Brain microvascular endothelial cell (primary cell): Measurements from ENCODE around the gene SASH1.

Experiments used
- DNase-seq: peaks from one replicate; pipeline ENCODE4 v3.0.0-alpha.2; 2020
- H3K27ac ChIP-seq: fragments of 250-450 bp; sonication (Bioruptor Pico); 2 replicates; pipeline ENCODE4 v1.5.1; 2020; ENCODE audit warnings: mild to moderate bottlenecking, moderate library complexity
- H3K27me3 ChIP-seq: fragments of 250-450 bp; sonication (Bioruptor Pico); replicated peaks from 2 replicates; pipeline ENCODE4 v1.5.1; 2020; ENCODE audit warnings: mild to moderate bottlenecking
- H3K36me3 ChIP-seq: fragments of 250-450 bp; sonication (Bioruptor Pico); replicated peaks from 2 replicates; pipeline ENCODE4 v1.5.1; 2020; ENCODE audit warnings: mild to moderate bottlenecking
- H3K4me3 ChIP-seq: 2 replicates; pipeline ENCODE4 v1.5.1; 2011; ENCODE audit warnings: low read depth, mild to moderate bottlenecking, control low read depth, low read length, moderate library complexity
- CTCF ChIP-seq: IDR thresholded peaks from 2 replicates; pipeline ENCODE4 v1.5.1; 2011; ENCODE audit warnings: low read depth, mild to moderate bottlenecking, moderate library complexity, low read length, control low read depth, inconsistent platforms; ENCODE audit errors: missing control alignments
- in situ Hi-C: cut with HindIII; loops from 2 replicates; pipeline ENCODE4 v1.10.0; 2017; ENCODE audit warnings: low sequenced_read_pairs, low pct_ligation_motif_present

Gene SASH1

GRCh38 chr6:148544421-148544820 lies 201.8 kb downstream of the SASH1 start:
- Histone ChIP-seq H3K36me3 (peaks cover 76% of the 10 kb centered on the region), H3K27me3 (no peaks in the 10 kb centered on the region), H3K4me3 (no peak overlapping the region), H3K27ac (no peak overlapping the region)
- DNase-seq: no peak
- in situ Hi-C loops: loop anchor here (25.0 kb wide), 1 partner anchor 282 kb away; no protein-coding TSS in a partner anchor
- TF ChIP-seq CTCF: no peak

GRCh38 chr6:148545901-148546300 lies 203.3 kb downstream of the SASH1 start:
- DNase-seq: no peak
- no peak for TF ChIP-seq CTCF
- in situ Hi-C loops: loop anchor here (25.0 kb wide), 1 partner anchor 284 kb away; no protein-coding TSS in a partner anchor
- Histone ChIP-seq H3K4me3 (no peak overlapping the region), H3K27ac (no peak overlapping the region), H3K27me3 (no peaks in the 10 kb centered on the region), H3K36me3 (peaks cover 61% of the 10 kb centered on the region)

GRCh38 chr6:148547110-148547509 lies 204.5 kb downstream of the SASH1 start:
- in situ Hi-C loops: loop anchor here (25.0 kb wide), 1 partner anchor 285 kb away; no protein-coding TSS in a partner anchor
- H3K4me3 ChIP-seq: no peak overlapping the region
- H3K27me3 ChIP-seq: no peaks in the 10 kb centered on the region
- no peak for TF ChIP-seq CTCF
- H3K36me3 ChIP-seq: peaks cover 50% of the 10 kb centered on the region
- H3K27ac ChIP-seq: no peak overlapping the region
- DNase-seq: no peak

GRCh38 chr6:148548065-148548748 lies 205.6 kb downstream of the SASH1 start:
- Histone ChIP-seq H3K27ac (no peak overlapping the region), H3K27me3 (no peaks in the 10 kb centered on the region), H3K4me3 (no peak overlapping the region), H3K36me3 (peaks cover 43% of the 10 kb centered on the region)
- no peak for TF ChIP-seq CTCF
- DNase-seq: no peak
- in situ Hi-C loops: loop anchor here (25.0 kb wide), 1 partner anchor 286 kb away; no protein-coding TSS in a partner anchor

GRCh38 chr6:148548749-148549140 lies 206.1 kb downstream of the SASH1 start:
- Histone ChIP-seq H3K27me3 (no peaks in the 10 kb centered on the region), H3K4me3 (no peak overlapping the region), H3K27ac (no peak overlapping the region), H3K36me3 (peaks cover 39% of the 10 kb centered on the region)
- in situ Hi-C loops: loop anchor here (25.0 kb wide), 1 partner anchor 286 kb away; no protein-coding TSS in a partner anchor
- no peak for TF ChIP-seq CTCF
- no peak for DNase-seq
